Effector CD4-positive, alpha-beta T cell (primary cell): ENCODE measurements around the gene GTPBP3.

Source experiments
- DNase-seq: peaks from one replicate; pipeline ENCODE4 v3.0.0-alpha.2; 2020

The GTPBP3 gene

GRCh38 chr19:17328517-17329365, 8.6 kb upstream of the GTPBP3 start:
- peak; percentile 34 for DNase-seq

- no peak for DNase-seq
Measured at GRCh38 chr19:17329366-17330261, 7.7 kb upstream of the GTPBP3 start.

- no peak for DNase-seq
Measured at GRCh38 chr19:17330262-17331044, 6.9 kb upstream of the GTPBP3 start.

GRCh38 chr19:17331045-17331558, 6.3 kb upstream of the GTPBP3 start:
- no peak for DNase-seq

- no peak for DNase-seq
Measured at GRCh38 chr19:17332360-17332676, 5.0 kb upstream of the GTPBP3 start.

GRCh38 chr19:17332677-17333581, 4.4 kb upstream of the GTPBP3 start:
- DNase-seq: no peak

- peak; percentile 56 for DNase-seq
Measured at GRCh38 chr19:17333611-17334413, 3.5 kb upstream of the GTPBP3 start.

GRCh38 chr19:17334414-17335409, 2.6 kb upstream of the GTPBP3 start, which contains the start of gene ANO8:
Gene ANO8 (minus strand): TSS chr19:17334855. CDS start chr19:17334670, 185 bp downstream.
- DNase-seq: peak; percentile 95

- no peak for DNase-seq
Measured at GRCh38 chr19:17335575-17335974, 1.8 kb upstream of the GTPBP3 start.

- no peak for DNase-seq
Measured at GRCh38 chr19:17337675-17338432, 501 bp downstream of the GTPBP3 start.

GRCh38 chr19:17338433-17339078, 1.2 kb downstream of the GTPBP3 start:
- DNase-seq: no peak

GRCh38 chr19:17339088-17339741, 1.9 kb downstream of the GTPBP3 start:
- no peak for DNase-seq

- DNase-seq: no peak
Measured at GRCh38 chr19:17340302-17340870, 3.0 kb downstream of the GTPBP3 start.

- no peak for DNase-seq
Measured at GRCh38 chr19:17340871-17341357, 3.6 kb downstream of the GTPBP3 start.

- no peak for DNase-seq
Measured at GRCh38 chr19:17341386-17341785, 4.0 kb downstream of the GTPBP3 start.

- no peak for DNase-seq
Measured at GRCh38 chr19:17341845-17342244, 4.5 kb downstream of the GTPBP3 start.

GRCh38 chr19:17346109-17346671, 8.8 kb downstream of the GTPBP3 start:
- DNase-seq: peak; percentile 71
